ENCODE results near the gene CCND2. TPM values are rescaled to one million over a fixed set of nuclear protein-coding genes. Genes with fewer than 3 reads are reported as not detected.
"Not testable (repeated sequence)": the region's sequence is repeated elsewhere in the genome, so short reads cannot be mapped to it uniquely, and the experiment has no call there.

The CCND2 gene
- total and polyA plus RNA-seq, 2 experiments from 2014 or later = 75.6 to 224 TPM

GRCh38 chr12:4243091-4243490 lies 30.5 kb upstream of the CCND2 start (continued):
- TF ChIP-seq ZNF462 (CRISPR knock-in tag; IDR thresholded peaks at IDR 0.05) (no peak), EZH2 (IDR thresholded peaks at IDR 0.05; ENCODE audit: low read depth, unreplicated experiment) (no peak), CREB1 (CRISPR knock-in tag; IDR thresholded peaks at IDR 0.05; ENCODE audit: low read depth) (no peak), ETS1 (IDR thresholded peaks at IDR 0.05) (no peak), ZNF114 (CRISPR knock-in tag; IDR thresholded peaks at IDR 0.05) (no peak)

GRCh38 chr12:4243491-4244100 lies 30.0 kb upstream of the CCND2 start:
- ATAC-seq; H3K27ac Mint-ChIP-seq; H3K9me2 ChIP-seq (ENCODE audit: insufficient read depth); H3F3A ChIP-seq (replicated peaks; ENCODE audit: low read depth); H4K20me1 ChIP-seq (replicated peaks; ENCODE audit: insufficient read depth); DNase-seq (ENCODE audit: low spot score); H3K4me3 Mint-ChIP-seq; H3K36me3 ChIP-seq (ENCODE audit: insufficient read depth); H2AFZ ChIP-seq; H3K36me3 Mint-ChIP-seq (ENCODE audit: low read depth); H3K4me3 ChIP-seq; H3K9me3 Mint-ChIP-seq; H3K4me2 ChIP-seq; H3K27me3 ChIP-seq (ENCODE audit: insufficient read depth); H3K27ac ChIP-seq (ENCODE audit: low read depth): not testable (repeated sequence)
- H3K27me3 Mint-ChIP-seq (ENCODE audit: insufficient read depth, low read depth, poor library complexity) = peaks cover 15% of the 10 kb centered on the region
- H3K4me1 ChIP-seq (ENCODE audit: insufficient read depth) = peaks cover 16% of the 10 kb centered on the region
- peaks cover 17% of the 10 kb centered on the region for H3K79me2 ChIP-seq (replicated peaks; ENCODE audit: insufficient read depth)
- H3K4me1 Mint-ChIP-seq = peaks cover 35% of the 10 kb centered on the region
